AG09319 (cell line): ENCODE data around the gene XPR1.
A peak's percentile ranks its signal among the peaks of the same experiment; 100 is the strongest.

Experiments used
- DNase-seq: peaks from one replicate; pipeline ENCODE4 v3.0.0-alpha.2; 2010; ENCODE audit warnings: low read depth; ENCODE audit errors: extremely low read depth
- TF ChIP-seq, protein P1 (sequence below): IDR thresholded peaks from 2 replicates; pipeline ENCODE4 v1.5.1; 2011; ENCODE audit warnings: low read depth, mild to moderate bottlenecking, inconsistent platforms, low read length, moderate library complexity

The XPR1 gene

DNA sequence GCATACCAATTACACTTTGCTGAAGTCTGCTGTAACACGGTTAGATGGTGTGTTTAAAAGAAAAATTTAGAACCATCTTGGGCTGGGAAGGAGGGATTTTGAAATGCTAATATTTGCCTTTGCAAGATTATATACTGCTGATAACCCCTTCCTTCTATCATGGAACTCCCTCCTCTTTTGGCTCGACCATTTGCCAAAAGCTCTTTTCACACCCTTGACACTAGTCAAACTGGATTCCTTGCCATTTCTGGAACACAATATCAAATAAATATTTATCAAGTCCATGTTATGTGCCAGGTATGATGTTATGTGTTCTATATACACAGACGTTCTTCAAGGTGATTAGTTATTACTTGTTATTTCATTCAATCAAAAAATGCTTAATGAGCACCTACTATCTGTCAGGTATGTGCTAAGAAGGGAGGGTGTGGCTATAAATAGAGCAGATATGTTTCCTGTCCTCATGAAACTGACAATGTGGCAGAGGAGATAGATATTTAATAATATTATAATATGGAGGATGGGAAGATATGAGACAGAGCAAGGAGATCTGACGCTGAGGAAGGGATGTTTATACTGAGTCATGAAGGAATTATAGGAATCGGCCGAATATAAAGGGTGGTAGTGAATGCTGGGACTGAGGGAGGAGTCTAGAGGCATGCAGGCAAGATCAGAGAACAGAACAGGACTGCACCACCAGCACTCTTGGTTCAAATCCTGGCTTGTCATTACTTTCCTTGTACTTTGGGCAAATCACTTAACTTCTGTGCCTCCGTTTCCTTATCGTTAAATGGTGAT lies 16.1 kb upstream of the XPR1 start:
- no peak for DNase-seq
- TF ChIP-seq, protein P1, sequence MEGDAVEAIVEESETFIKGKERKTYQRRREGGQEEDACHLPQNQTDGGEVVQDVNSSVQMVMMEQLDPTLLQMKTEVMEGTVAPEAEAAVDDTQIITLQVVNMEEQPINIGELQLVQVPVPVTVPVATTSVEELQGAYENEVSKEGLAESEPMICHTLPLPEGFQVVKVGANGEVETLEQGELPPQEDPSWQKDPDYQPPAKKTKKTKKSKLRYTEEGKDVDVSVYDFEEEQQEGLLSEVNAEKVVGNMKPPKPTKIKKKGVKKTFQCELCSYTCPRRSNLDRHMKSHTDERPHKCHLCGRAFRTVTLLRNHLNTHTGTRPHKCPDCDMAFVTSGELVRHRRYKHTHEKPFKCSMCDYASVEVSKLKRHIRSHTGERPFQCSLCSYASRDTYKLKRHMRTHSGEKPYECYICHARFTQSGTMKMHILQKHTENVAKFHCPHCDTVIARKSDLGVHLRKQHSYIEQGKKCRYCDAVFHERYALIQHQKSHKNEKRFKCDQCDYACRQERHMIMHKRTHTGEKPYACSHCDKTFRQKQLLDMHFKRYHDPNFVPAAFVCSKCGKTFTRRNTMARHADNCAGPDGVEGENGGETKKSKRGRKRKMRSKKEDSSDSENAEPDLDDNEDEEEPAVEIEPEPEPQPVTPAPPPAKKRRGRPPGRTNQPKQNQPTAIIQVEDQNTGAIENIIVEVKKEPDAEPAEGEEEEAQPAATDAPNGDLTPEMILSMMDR: no peak

DNA sequence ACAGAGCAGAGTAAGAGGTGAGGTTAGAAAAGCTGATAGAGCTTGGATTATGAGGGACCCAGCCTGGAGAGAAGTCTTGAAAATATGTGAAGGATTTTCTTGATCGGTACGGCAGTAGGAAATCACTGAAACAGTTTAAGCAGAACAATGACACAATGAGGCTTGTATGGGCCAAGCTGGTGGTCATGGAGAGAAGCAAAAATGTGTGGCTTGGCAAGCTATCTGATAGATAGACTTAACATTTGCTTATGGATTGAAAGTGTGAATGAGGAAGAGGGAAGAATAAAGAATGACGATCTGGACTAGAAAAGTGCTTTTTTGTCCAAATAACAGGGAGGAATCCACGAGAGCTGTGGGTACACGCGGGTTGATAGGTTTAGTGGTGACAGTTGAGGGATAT lies 15.4 kb upstream of the XPR1 start:
- no peak for DNase-seq
- TF ChIP-seq, protein P1: no peak

DNA sequence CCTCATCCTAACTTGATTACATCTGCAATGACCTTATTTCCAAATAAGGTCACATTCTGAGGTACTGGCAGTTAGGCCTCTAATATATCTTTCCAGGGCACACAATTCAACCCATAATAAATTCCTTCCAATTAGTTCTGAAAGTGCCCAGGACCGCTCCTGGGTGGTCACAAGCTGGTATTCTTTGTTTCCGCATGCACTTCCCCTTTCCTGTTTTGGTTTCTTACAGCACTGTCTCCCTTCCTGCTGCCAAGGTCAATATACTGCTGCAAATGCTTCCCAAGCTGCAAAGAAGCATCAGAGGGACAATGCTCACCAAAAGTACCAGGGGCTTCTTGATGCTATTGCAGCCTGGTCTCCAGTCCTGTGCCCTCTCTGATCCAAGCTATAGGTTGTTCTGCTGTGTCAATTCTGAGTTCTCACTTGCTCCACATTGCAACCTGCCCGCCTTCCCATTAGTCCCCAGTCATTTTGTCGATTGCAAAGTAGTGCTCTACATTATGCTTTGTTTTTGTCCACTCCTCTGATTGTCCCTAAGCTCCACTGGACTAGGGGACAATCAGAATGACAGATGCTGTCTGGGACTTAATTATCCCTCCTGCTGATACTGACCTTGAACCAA lies 13.9 kb upstream of the XPR1 start:
- DNase-seq: no peak
- TF ChIP-seq, protein P1: no peak

DNA sequence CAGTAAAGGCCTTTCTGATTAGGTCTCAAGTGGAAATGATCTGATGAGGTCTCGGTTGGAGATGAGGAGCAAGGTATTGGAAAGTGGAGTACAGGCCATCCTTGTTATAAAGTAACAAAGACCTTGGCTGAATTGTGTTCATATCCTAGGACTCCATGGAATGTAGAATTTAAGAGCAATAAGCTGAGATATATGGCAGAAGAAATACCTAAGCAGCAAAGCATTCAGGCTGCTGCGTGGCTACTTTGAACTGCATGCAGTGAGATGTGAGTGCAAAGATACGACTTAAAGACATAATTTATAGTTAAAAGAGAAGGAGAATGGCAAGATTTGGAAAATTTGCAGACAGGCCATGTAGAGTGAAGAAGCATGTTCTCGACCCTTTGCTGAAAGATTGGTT lies 11.2 kb upstream of the XPR1 start:
- TF ChIP-seq, protein P1: no peak
- DNase-seq: no peak

DNA sequence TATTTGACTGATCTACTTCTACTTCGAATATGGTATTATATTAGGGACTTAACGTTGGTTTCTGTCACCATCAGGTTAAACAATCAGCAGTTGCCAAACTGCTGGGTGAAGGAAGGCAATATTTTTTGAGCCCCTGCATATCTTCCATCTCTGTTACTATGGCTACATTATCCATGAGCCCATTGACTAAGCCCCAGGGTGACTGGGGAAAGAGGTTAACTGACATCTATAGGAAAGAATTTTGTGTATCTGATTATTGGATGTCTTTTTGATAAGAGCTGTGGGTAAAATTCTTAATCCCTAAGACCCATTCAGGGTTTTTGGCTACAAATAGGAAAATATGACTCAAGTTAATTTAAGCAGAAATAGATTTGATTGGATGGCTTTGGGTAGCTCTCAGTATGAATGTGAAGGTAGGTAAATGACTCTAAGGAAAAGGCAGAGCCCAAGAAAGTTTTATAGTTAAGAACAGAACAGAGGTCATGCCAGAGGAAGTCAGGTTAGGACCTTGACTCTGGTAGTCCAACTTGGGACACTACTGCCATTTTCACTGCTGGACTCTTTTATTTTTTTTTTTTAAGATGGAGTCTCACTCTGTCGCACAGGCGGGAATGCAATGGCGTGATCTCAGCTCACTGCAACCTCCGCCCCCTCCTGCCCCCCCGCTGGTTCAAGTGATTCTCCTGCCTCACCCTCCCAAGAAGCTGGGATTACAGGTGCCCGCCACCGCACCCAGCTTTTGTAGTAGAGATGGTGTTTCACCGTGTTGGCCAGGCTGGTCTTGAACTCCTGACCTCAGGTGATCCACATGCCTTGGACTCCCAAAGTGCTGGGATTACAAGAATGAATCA lies 8.9 kb upstream of the XPR1 start:
- no peak for DNase-seq
- TF ChIP-seq, protein P1: no peak

DNA sequence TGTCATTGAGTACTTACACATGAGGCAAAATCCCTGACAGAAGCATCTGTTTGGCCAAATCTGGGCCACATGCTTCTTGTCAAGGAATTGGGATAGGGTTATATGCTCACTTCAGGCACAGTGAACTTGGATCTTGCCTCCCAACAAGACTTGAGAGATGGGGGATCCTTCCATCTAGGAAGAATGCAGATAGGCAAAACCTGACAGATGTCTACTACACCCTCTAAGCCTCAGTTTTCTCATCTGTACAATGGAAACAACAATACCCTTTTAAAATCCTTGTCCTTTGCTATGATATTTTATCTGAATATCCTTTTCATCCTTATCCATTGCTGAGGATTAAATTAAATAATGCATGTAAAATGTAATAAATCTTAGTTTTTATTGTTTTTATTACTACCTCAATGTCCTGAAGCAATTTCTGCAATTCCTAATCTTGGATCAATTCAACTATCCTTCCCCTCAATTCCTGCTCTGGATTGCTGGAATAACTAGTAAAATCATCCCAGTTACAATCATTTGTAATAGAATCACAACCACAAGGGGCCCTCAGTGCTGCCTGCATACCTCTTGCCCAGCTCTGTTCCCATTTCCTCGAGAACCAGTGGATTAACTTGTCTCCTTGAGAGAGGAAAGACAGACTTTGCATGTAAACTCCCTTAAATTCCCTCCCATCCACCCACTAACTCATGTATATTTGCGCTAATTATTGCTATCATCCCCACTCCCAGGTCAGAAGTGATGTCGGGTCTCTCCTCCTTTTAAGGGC lies 8.1 kb upstream of the XPR1 start:
- no peak for DNase-seq
- TF ChIP-seq, protein P1: peak; percentile 30
